Adrenal gland (tissue), 12 donors: Measurements from ENCODE around the gene MFSD2B. TPM values are rescaled to one million over a fixed set of nuclear protein-coding genes. Genes with fewer than 3 reads are reported as not detected.

Experiments used
- DNase-seq, 7 donors: peaks; one replicate each; pipeline ENCODE4 v3.0.0-alpha.2; 2019 to 2020
- H3K27ac ChIP-seq, 5 donors: fragments of 200-600 bp; sonication (generic) in 4 of 5; 1 replicate in 3 of 5; 2 replicates in 2 of 5; pipeline versions ENCODE4 v1.5.1 to v1.8.0; 2016 to 2020; ENCODE audit warnings: mild to moderate bottlenecking in 1 of 5
- H3K27me3 ChIP-seq: fragments of 200-600 bp; 2 replicates; pipeline ENCODE4 v1.8.0; 2021
- H3K36me3 ChIP-seq, 2 donors: fragments of 200-600 bp; replicated peaks in 1 of 2; 1 replicate in 1 of 2; 2 replicates in 1 of 2; pipeline versions ENCODE4 v1.5.1 to v1.8.0; 2018 to 2022
- H3K4me1 ChIP-seq, 2 donors: fragments of 200-600 bp; replicated peaks in 1 of 2; 1 replicate in 1 of 2; 2 replicates in 1 of 2; pipeline versions ENCODE4 v1.5.1 to v1.8.0; 2018 to 2021
- H3K4me3 ChIP-seq, 4 donors: fragments of 200-600 bp; sonication (generic) in 3 of 4; one replicate each; pipeline ENCODE4 v1.5.1; 2016 to 2018
- H3K9me3 ChIP-seq, 3 donors: fragments of 200-600 bp; sonication (generic) in 1 of 3; replicated peaks in 1 of 3; 1 replicate in 2 of 3; 2 replicates in 1 of 3; pipeline versions ENCODE4 v1.5.1 to v1.8.0; 2016 to 2021
- CTCF ChIP-seq, 6 experiments: fragments of 450-650 bp in 4 of 6; fragments of 200-600 bp in 2 of 6; sonication (generic) in 1 of 6; IDR thresholded peaks; 1 replicate in 5 of 6; 2 replicates in 1 of 6; pipeline versions ENCODE4 v1.5.1 to v1.8.0; 2016 to 2021; ENCODE audit warnings: antibody characterized with exemption in 6 of 6, mild to moderate bottlenecking in 2 of 6, moderate library complexity in 1 of 6
- POLR2A ChIP-seq, 2 donors: fragments of 450-650 bp; IDR thresholded peaks; one replicate each; pipeline ENCODE4 v1.6.1; 2017; ENCODE audit warnings: antibody characterized with exemption in 2 of 2, mild to moderate bottlenecking in 2 of 2, moderate library complexity in 1 of 2
- WGBS, 4 donors: extraction: QIAGEN DNeasy Blood & Tissue Kit in 2 of 4; methylation state at CpG; one replicate each; pipeline versions ENCODE4 v1.1.5 to v1.1.7; 2013 to 2017; 5-methylcytosine and 5-hydroxymethylcytosine counted together
- intact Hi-C, 2 donors: fragments of 100-400 bp; cut with DNase I; formaldehyde crosslinking; loops; one replicate each; pipeline versions ENCODE4 v1.14.1 to v1.15.0; 2022 to 2023
- polyA plus RNA-seq, 3 donors: library from polyadenylated mRNA; stranded (reverse); fragments of 200-250 nt in 2 of 3; fragments of 350-450 nt in 1 of 3; fragmentation: Illumina TruSeq in 1 of 3; extraction: RNeasy Lipid Tissue Mini Kit (QIAGEN cat#74804) in 1 of 3; gene quantifications; one replicate each; pipeline ENCODE4 v1.2.3, GENCODE V29; 2013 to 2014
- total RNA-seq, 9 donors: library from RNA; depleted of rRNA in 4 of 9; stranded (reverse); fragments of >200 nt in 4 of 9; fragments of 120-200 nt in 1 of 9; fragmentation: NEBNext Ultra II Directional in 1 of 9; extraction: Animal tissue kit (Norgen Biotek cat#: 25700) in 1 of 9; gene quantifications; one replicate each; pipeline versions ENCODE4 v1.1.0 to v1.2.4, GENCODE V29; 2013 to 2023
- donor health status: healthy with polysubstance abuse.
- donor health status: Bipolar disorder and iron deficiency.
- donor health status: DM: yes; HTN: yes; CAD: no.
- donor health status: DM: no; HTN: no; CAD: no.
- donor health status: DM: no; HTN: no; CAD: no.
- donor health status: DM: yes; HTN: yes; CAD: no.

MFSD2B gene
- total and polyA plus RNA-seq, 12 donors = 0.03 to 0.61 (median 0.30) TPM; not detected in 7

GRCh38 chr2:24052951-24053350, 43.1 kb downstream of the MFSD2B start:
- TF ChIP-seq CTCF (IDR thresholded peaks at IDR 0.05) (no peak), POLR2A (IDR thresholded peaks at IDR 0.05) (no peak)

GRCh38 chr2:24054366-24055010, 44.6 kb downstream of the MFSD2B start:
- H3K36me3 ChIP-seq = no peaks in the 10 kb centered on the region
- WGBS, 4 donors = 76 to 86% (median 83%) methylated on average over 8 of the region's 8 CpGs
- no peaks in the 10 kb centered on the region for H3K9me3 ChIP-seq
- no peaks in the 10 kb centered on the region for H3K27me3 ChIP-seq
- TF ChIP-seq POLR2A (IDR thresholded peaks at IDR 0.05) (no peak), CTCF (IDR thresholded peaks at IDR 0.05) (no peak)
- intact Hi-C loops = no loop called here
- peak in 1 of 7 donors; percentile 48 for DNase-seq
- H3K4me3 ChIP-seq = no peak overlapping the region
- H3K4me1 ChIP-seq = no peaks in the 10 kb centered on the region
- no peak overlapping the region for H3K27ac ChIP-seq

More at GRCh38 chr2:24052951-24053350, 43.1 kb downstream of the MFSD2B start:
- Histone ChIP-seq H3K4me1 (peaks cover 0 to 3% of the 10 kb centered on the region in 2 donors), H3K4me3 (no peak overlapping the region), H3K27me3 (no peaks in the 10 kb centered on the region), H3K9me3 (no peaks in the 10 kb centered on the region), H3K36me3 (no peaks in the 10 kb centered on the region), H3K27ac (no peak overlapping the region)
- intact Hi-C loops = no loop called here
- WGBS, 4 donors = 84 to 100% (median 97%) methylated on average over 1 of the region's 1 CpG
- no peak for DNase-seq

GRCh38 chr2:24055750-24056149, 45.9 kb downstream of the MFSD2B start:
- H3K36me3 ChIP-seq = no peaks in the 10 kb centered on the region
- H3K4me3 ChIP-seq = no peak overlapping the region
- DNase-seq = no peak
- H3K4me1 ChIP-seq = no peaks in the 10 kb centered on the region
- WGBS, 4 donors = 82 to 95% (median 90%) methylated on average over 6 of the region's 6 CpGs
- H3K9me3 ChIP-seq = no peaks in the 10 kb centered on the region
- no peak overlapping the region for H3K27ac ChIP-seq
- intact Hi-C loops = no loop called here
- H3K27me3 ChIP-seq = no peaks in the 10 kb centered on the region
- TF ChIP-seq POLR2A (IDR thresholded peaks at IDR 0.05) (no peak), CTCF (IDR thresholded peaks at IDR 0.05) (no peak)

GRCh38 chr2:24058564-24059271, 48.8 kb downstream of the MFSD2B start:
- Histone ChIP-seq H3K27ac (no peak overlapping the region), H3K36me3 (no peaks in the 10 kb centered on the region), H3K9me3 (no peaks in the 10 kb centered on the region), H3K4me3 (no peak overlapping the region), H3K27me3 (no peaks in the 10 kb centered on the region), H3K4me1 (no peaks in the 10 kb centered on the region)
- TF ChIP-seq POLR2A (IDR thresholded peaks at IDR 0.05) (no peak), CTCF (IDR thresholded peaks at IDR 0.05) (no peak)
- WGBS, 4 donors = 77 to 82% (median 80%) methylated on average over 3 to 4 of the region's 4 CpGs
- peak in 1 of 7 donors; percentile 14 for DNase-seq
- intact Hi-C loops = no loop called here
